Stimulated activated CD8-positive, alpha-beta memory T cell treated with anti-CD3 and anti-CD28 coated beads, Interleukin-7, amount 100 ng/mL, for 4 hours (primary cell): ENCODE data around the gene PYROXD2.
"Not testable (repeated sequence)": the region's sequence is repeated elsewhere in the genome, so short reads cannot be mapped to it uniquely, and the experiment has no call there.

Experiments used
- DNase-seq, 2 donors: peaks; one replicate each; pipeline ENCODE4 v3.0.0-alpha.2; 2020; ENCODE audit warnings: low read depth in 2 of 2

Gene PYROXD2

DNA sequence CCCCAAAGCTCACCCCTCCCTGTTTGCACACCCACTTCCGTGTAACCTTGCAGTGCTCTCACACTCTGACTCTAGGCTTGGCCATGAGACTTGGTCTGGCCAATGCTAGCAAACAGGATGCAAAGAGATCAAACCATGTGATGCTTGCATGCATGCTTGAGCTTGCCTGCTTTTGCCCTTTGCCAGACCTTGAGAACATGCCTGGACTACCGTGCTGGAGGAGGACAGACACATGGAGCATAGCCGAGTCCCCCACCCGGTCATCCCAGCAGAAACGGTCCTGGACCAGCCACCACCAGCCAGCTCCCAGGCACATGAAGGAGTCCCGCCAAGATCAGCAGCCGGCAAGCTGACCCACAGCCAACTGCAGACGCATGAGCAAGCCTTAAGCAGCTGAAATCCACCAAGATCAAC, 23.4 kb downstream of the PYROXD2 start:
- no peak for DNase-seq

GRCh38 chr10:98391065-98391464, 23.9 kb downstream of the PYROXD2 start:
- no peak for DNase-seq

GRCh38 chr10:98390406-98390805, 24.6 kb downstream of the PYROXD2 start:
- no peak for DNase-seq

DNA sequence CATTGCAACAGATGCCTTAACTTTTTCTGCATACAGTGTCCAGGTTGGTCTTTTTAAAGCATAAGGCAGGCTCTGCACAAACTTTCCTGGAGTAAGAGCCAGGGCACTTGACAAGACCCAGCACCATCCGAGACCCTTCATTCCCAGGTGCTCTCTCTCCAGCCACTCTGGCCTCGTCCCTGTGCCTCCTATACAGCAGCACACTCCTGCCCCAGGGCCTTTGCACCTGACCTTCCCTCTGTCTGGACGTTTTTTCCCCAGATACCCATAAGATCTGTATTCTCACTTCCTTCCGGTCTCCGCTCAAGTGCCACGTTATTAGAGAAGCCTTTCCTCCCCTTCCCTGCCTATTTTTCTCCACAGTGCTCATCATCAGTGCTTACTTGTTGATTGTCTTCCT, 25.6 kb downstream of the PYROXD2 start:
- DNase-seq: no peak

DNA sequence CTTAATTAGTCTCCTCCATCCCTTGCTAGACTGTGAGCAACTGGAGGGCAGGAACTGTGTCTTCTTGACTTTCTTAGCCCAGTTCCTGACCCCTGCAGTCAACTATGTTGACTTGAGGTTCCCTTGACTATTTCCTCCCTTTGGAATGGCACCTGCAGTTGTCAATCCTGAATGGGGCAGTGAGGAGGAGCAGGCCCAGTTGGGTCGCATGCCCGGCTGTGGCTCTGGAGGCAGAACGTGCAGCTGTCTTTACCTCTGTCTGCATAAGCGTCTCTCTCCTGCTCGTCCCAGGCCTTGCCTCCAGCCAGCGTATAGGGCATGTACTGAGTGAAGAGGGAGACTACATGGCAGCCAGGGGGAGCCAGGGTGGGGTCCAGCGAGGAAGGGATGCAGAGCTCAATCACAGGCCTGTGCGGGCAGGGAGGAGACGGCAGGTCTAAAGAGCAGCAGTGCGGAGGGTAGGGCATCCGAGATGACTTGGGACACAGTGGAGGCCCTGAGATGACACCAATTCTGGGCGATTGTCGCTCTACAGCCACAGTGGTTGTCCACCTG, 26.8 kb downstream of the PYROXD2 start:
- DNase-seq: no peak

- DNase-seq: no peak
Measured at GRCh38 chr10:98384531-98385133, 30.4 kb downstream of the PYROXD2 start.

- DNase-seq: no peak
Measured at GRCh38 chr10:98383869-98384268, 31.1 kb downstream of the PYROXD2 start.

DNA sequence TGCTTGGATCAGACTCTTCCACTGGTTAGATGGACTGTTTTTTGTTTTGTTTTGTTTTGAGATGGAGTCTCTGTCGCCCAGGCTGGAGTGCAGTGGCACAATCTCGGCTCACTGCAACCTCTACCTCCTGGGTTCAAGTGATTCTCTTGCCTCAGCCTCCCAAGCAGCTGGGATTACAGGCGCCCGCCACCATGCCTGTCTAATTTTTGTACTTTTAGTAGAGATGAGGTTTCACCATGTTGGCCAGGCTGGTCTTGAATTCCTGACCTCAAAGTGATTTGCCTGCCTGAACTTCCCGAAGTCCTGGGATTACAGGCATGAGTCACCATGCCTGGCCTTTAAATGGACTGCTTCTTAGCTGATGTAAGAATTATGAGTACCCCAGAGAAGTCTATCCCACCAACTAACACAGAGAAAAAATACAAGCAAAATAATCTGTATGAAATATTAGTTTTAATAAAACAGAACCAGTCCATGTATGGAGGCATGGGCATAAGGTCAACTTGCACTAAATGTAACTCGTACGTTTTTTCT, 31.8 kb downstream of the PYROXD2 start:
- not testable (repeated sequence) for DNase-seq

- no peak for DNase-seq
Measured at GRCh38 chr10:98382691-98383101, 32.3 kb downstream of the PYROXD2 start.

DNA sequence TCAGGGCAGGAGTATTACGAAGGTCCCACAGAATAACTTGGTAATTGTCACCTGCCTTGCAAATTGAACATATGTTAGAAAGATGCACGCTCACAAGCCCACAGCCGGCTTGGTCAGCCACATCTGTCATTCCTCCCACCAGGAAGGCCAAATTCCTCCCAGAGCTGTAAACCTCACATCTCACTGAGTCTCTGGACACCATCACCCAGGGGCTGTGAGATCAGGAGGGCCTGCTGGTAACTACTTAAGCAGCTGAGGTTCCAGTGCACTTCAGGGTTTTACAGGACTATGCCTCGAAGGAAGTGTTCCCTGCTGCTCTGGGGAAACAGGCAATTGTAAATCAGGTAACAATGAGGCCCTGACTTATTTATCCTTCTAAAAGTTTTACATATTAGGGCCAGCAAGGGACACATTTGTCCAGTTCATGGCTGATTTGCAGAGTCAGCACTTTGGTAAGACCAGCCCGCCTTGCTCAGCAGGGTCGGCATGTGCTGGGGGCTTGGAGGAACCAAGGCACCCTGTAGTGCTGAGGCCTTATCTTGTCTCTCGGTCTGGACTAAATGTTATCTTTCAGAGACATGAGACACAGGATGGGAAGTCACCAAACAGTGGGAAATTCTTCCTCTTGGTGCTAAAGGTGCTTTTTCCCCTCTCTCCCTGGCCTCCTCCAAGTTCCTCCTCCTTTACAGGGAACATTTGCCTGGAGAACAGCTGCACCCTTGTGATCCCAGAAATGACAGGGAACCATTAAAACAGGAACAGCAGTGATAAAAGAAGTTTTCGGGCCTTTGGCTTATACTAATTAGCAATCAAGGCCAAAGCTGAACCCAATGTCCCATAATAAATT, 34.3 kb downstream of the PYROXD2 start:
- DNase-seq: no peak

GRCh38 chr10:98378722-98379121, 36.3 kb downstream of the PYROXD2 start:
- no peak for DNase-seq

GRCh38 chr10:98377536-98377935, 37.4 kb downstream of the PYROXD2 start:
- DNase-seq: no peak

DNA sequence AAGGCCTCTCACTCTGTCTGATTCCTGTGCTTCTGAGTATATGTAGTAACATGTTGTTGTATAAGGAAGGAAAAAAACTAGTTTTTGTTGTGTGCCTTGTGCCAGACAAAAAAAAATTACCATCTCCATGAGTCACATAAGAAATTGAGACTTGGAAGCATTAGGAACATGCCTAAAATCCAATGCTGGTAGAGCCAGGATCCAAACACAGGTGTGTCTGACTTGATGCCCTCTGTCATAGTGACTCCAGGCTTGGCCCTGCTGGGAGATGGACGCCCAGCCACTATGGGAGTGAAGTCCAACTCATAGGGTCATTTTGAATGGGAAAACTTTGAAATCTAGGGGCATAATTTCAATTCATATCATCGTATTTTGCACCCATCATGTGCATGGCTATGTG, 38.0 kb downstream of the PYROXD2 start:
- DNase-seq: no peak

DNA sequence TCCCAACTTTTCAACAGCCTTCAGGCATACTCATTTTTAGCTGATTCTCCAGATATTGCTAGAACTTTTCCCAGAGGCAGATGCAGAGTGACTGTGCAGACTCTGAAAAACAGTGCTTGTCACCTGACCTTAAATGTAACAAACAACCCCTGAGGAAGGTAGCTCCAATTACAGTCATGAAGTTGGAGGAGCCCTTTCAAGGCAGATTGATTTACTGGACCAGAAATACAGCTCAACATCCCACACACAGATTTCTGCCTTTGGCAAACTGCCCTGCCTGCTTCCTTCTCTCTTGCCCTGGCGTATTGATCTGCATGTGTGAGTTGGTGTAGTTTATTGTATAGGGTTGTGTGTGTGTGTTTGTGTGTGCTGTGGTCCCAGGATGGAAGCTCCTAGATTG, 38.5 kb downstream of the PYROXD2 start:
- no peak for DNase-seq

GRCh38 chr10:98374217-98374985, 40.6 kb downstream of the PYROXD2 start:
- DNase-seq: no peak

DNA sequence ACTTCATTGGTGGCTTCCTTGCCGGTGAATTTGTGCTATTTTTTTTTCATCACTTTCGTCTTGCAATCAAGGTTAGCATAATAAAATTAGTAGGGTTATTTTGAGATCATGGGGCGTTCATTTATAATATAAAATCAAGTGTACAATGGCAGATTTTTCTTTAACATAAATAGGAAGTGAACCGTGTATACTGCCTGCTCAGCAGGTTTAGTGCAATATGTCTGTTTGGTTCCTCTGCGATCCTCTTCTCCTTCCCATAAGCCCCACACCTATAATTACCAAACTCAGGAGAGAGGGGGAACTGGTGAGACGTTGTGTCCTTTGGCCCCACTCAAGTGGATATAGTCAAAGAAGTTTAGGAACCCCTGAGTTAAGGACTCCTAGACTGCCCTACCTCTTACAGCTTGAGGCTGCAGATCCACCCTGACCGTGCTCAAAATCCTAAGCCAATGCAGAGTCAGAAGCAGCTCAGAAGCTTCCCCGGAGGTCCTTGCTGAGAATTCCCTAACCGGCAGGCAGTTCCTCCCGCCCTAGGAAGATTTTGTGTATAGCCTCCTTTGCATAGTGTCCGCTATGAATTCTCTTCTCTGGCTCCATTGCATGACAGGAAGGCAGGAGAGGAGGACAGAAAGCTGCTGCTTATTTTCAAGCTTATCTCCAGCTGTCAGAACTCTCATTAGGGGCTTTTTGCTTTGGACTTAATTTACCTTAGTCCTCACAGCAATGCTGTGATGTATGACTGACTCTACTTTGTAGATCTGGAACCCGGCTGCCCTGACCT, 41.5 kb downstream of the PYROXD2 start:
- no peak for DNase-seq

DNA sequence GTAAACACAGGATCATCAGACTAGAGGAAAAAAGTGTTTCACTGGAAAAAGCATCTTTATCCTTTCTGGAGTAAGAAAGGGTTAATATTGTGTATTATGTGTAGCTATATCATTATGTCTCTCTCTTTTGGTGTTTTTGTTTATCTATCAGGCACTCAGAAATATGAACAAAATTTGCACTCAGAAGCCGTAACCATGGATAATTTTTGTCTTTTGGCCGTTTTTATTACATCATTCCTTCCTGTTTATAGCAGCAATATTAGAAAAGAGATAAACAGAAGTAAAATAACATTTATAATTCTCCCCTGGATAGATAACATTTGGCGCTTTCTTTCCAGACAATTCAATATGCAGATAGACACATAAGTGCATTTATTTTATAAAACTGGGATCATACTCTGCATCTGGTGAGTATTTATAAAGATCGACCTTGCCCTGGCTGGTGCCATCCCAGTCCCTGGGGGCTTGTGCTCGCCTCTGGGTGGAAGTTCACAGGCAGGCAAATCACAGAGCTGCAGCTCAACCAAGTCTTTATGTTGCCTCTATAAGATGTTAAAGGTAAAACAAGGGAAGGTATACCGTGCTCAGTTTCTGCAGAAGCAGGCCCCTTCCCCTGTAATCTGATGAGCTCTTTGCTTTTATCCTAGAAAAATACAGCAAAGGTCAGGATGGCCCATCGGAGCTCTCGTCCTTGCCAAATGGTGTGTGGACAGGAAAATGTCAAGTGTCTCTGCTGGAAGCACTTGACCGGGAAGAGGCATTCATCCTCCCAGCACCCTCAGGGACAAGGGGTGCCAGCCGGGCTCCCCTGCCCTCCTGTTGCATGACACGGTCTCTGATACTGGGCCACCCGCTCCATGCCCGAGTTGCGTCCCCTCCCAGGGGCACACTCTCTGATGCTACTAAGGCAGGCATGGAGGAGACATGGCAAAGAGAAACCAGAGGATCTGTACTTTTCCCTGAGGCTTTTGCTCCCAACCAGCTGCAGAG, 43.9 kb downstream of the PYROXD2 start:
- DNase-seq: no peak

GRCh38 chr10:98369801-98370200, 45.2 kb downstream of the PYROXD2 start:
- DNase-seq: no peak

GRCh38 chr10:98368644-98369043, 46.3 kb downstream of the PYROXD2 start:
- DNase-seq: no peak
